ENCODE data around the gene CELSR1.

Gene CELSR1

DNA sequence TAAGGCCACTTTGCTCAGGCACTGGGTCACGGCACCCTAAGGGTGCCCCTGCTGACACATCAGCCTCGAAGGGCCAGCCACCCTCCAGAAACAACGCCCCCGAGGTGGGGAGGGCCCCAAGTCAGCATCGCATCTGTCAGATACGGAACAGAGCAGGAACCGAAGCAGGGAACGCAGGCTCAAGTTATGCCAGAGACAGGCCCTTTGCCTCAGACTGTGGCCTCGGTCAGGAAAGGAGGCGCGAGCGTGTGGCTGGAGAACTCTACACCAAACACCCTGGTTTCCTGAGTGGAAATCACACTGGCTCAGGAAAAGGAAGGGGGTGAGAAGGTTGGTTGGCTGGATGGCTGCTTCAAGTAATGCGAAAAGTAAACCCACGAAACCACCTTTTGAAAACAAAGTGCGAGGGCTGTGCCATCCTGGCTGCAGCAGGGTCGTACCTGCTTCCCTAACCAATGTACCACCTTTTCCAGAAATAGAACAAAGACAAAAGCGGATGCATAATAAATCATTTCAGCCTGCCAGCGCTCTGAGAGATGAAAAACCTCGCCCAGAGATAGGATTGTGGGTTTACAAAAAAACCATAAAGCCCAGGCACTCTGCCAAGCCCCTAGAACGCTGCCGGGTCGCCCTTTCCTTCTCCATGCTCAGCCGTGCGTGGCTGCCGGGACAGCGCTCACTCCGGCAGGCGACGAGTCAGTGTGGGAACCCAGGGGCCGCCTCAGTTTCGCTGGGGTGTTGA is 163.3 kb downstream of the CELSR1 start:
- DNase-seq: peak; percentile 29

- peak; percentile 56 for DNase-seq
These were observed 164.3 kb downstream of the CELSR1 start for GRCh38 chr22:46373159-46373558.

DNA sequence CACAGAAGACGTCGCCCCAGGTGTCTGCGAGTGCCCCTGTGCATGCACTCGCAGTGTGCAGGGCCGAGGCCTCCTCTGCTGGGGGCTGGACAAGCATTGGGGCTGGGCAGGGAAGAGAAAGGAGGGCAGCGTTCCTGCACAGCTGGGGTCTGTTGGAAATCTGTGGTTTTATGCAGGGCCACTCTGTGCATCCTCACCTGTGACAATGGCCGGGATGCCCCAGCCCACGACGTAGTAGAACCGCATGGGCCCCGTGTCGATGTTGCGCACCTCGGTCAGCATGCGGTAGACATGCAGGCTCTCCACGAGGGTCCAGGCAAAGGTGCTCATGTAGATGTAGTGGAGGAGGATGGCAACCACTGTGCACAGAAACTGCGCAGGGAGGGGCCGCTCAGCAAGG is 164.7 kb downstream of the CELSR1 start:
- no peak for DNase-seq

GRCh38 chr22:46371623-46372226 is 165.7 kb downstream of the CELSR1 start:
- DNase-seq: no peak

DNA sequence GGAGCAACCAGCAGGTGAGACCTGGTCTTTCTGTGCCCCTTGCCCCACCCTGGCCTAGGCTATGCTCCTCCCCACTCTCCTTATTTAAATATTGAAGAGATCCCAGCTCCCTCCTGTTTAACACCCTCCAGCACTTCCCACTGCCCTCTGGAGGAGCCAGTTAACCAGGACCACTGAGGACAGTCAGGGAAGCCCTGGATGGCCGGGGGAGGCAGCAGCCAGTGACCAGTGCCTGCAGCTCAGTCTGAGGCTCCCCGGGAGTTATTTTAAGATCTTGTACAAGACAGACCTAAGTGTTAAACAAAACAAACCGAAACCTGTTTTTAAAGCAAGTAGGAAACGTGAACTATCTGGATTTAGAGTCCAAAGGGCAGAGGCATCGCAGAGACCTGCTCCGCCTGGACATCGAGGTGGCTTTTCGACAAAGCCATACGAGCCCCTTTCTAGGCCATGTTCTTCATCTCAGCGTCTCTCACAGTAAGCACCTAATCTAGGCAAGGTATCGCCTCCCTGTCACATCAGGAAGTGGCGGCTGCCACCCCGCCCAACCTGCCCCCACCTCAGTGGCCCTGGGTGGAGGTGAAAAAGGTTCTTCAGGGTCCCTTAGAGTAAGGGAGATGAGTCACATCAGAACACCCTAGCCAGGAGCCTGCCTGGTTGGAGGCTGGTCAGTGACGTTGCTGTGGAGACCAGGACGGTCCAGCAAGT is 166.7 kb downstream of the CELSR1 start:
- peak; percentile 68 for DNase-seq

DNA sequence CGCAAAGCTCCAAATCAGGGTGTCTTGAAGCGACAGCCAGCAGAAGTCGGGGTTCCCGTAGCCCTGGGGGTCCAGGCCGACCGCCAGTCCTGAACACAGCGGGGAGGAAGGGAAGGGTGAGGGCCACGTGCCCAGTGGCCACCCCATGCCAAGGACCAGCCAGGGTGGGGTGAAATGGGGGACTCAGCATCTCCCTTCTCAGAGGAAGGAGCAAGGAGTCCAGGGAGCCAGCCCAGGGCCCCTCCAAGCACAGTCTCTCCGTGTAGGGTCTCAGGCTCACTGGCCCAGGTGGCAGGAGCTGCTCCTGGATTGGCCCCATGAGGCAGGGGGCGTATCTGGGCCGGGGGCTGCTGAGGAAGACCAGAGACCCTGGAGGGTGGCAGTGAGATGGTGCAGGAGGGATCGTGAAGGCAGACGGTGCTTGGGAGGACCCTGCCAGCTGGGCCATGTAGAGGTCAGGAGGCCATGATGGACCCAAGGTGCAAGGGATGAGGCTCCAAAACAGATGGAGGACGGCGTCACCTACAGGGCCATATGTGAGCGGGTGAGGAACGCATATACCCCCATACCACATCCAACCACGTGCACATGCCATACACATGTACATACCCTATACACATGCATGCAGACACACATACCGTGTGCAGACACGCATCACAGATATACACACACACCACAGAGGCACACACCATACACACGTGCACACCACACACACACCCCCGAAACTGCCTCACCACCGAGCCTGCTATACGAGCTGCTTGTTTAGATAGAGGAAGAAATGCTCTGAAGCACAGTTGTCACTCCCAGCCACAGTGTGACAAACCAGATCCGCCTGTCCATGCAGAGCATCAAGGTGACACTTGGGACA is 167.5 kb downstream of the CELSR1 start:
- DNase-seq: peak; percentile 18

GRCh38 chr22:46368871-46369715 is 168.3 kb downstream of the CELSR1 start:
- DNase-seq: no peak

DNA sequence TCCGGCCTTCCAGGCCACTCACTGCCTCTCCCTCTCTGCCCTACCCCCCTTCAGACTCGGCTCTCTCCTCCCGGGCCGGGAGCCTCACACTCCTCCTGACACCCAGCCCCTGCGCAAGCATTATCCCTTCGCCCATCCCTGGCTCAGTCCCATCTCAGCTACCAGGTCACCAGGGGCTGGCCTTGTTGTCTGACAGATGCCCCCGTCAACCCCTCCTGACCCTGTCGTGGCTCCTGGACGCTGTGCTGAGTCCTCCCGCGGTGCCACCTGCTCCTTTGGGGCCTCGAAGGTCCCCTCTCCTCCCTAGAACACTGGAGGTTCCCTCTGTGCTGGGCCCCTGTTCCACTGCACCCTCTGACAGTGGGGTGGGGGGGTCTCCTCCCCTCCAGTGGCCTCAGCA is 169.0 kb downstream of the CELSR1 start:
- no peak for DNase-seq

- peak; percentile 73 for DNase-seq
These were observed 169.7 kb downstream of the CELSR1 start for GRCh38 chr22:46367707-46368191.

DNA sequence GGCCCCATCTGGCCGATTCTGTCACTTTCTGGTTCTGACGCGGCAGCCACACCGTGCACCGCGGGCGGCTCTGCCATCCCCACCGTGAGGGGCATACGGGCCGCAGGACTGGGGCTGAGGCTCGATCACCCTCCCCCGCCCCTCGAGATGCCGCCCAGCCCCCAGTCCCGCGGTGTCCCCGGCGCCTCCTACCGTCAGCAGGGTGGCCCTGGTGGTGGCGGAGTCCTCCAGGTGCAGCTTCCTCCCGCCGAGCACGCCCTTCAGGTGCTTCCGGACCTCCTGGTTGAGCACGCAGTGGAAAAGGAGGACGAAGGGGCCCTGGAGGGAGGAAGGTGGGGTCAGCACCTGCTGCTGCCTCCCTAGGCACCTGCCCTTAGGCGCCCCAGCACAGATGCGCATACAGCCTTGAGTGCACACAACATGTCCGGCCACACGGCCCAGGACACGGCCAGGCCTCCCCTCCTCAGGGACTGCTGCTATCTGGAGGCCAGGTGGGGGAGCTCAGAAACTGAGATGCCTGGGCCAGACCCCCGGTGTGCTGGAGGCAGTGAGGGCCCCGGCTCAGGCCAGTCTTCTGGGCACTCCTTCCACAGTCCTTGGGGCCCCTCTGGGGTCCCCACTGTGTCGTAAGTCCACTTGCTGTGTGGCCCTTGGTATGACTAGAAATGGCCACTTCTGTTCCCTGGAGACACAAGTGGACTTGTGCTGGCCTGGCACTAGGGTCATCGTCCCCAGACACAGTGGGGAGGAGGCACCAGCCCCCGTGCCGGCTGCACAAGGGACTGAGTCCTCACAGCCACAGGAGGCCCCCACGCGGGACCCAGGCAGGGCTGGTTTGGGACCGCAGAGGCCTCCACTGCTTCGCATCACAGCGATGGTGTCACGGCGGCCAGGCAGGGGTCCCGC is 170.4 kb downstream of the CELSR1 start:
- DNase-seq: no peak

DNA sequence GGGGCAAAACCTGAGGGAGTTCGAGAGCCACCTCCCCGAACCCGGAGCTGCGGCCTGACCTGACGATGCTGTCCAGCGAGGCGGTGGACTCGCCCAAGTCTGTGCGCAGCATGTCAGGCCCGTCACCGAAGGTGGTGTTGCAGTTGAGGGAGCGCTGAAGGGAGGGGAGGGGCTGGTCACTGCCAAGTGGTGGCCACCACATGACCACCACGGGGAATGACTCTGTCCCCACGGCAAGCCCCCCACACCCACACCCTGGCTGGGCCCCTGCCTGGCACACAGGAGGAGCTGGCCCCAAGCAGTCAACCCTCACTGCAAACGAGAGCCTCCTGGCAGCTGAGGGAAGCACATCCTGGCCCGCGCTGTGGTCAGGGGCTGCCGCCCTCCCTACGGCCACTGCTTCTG is 171.1 kb downstream of the CELSR1 start:
- DNase-seq: no peak

- DNase-seq: no peak
These were observed 172.2 kb downstream of the CELSR1 start for GRCh38 chr22:46365166-46365624.

DNA sequence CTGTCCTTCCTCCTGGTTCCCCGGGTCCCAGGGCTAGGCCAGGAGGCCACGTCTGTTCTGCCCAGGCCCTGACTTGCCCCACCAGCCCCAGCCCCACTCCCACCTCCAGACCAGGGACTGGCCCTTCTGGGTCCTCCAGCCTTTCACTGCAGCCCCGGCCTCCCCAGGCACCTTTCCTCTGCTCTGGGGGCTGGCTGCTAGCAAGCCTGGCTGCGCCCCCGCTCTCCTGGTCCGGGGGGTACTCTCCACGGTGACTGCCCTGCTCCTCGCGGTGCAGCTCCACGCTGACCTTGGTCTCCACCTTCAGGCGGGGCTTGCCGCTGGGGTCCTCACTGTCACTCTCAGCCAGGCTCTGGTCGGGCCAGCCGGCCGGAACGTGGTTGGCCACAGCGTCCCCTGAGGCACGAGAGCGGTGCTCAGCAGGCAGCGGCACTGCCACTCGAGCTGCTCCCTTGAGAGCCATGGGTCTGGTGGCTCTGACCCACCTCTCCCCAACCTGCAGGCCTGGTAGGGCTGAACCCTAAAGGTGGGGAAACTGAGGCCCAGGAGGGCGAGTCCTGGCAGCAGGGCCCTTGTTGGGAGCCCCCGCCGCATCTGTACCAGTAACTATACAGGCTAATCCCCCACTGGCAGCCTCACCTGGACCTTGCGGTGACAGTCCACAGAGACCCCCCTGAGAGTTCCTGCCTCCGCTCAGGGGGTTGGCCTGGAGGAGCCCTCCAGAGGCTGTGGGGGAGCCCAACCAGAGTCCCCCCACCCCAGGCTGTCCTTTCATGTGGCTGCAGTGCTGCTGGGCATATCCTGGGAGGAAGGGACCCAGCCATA is 172.9 kb downstream of the CELSR1 start:
- no peak for DNase-seq

DNA sequence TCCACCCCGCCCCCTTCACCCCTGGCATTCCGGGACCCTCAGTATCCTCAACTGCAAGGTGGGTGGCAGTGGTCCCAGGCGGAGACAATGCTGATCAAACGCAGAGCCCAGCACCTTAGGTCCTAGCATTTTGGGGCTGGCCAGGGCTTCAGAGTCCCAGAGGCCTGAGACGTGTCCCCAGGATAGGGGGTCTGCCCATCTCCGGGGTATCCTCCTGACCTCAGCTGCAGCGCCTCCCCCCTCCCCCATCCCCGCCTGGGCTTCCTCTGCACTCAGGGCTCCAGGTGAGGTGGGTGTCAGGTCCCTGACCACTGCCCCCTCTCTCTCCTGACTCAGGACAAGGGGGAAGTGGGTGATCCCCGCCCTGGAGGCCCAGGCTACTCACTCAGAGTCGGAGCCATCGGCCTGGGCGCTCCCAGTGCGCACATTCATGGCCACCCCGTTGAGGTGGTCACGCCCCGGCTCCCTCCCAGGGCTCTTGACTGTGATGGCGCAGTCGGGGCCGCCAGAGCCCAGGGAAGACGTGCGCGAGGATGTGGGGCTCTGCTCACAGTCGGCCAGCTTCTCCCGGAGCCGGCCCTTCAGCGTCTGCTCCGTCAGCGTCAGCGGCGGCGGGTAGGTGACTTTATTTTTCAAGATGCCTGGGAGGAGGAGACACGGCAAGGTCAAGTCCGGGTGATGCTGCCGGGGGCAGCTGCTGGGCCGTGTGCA is 173.7 kb downstream of the CELSR1 start:
- no peak for DNase-seq

DNA sequence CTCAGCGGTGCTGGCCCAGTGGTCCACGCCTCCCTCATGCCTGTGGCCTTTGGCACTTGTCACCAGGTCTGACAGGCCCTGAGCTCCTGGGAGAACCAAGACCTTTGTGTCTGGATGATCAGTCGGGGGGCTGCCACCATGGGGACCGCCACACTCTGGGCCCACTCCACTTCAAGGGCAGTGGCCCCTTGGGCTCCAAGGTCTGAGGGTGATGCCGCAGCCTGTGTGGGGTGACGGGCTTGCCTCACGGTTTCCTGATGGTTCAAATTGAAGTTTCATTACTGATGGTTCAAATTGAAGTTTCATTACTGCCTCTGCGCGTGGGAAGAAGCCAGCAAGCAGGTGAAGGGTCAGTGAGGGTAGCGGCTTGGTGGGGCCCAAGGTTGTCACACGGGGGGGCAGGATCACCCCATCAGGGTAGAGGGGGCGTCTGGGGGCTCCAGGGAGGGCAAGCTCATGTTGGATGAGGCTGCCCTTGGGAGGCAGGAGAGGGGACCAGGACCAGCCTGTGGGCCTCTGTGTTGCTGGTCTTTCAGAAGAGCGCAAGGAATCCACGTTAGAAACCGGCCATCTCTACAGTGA is 174.4 kb downstream of the CELSR1 start:
- DNase-seq: no peak

GRCh38 chr22:46362203-46362933 is 175.1 kb downstream of the CELSR1 start:
- no peak for DNase-seq

DNA sequence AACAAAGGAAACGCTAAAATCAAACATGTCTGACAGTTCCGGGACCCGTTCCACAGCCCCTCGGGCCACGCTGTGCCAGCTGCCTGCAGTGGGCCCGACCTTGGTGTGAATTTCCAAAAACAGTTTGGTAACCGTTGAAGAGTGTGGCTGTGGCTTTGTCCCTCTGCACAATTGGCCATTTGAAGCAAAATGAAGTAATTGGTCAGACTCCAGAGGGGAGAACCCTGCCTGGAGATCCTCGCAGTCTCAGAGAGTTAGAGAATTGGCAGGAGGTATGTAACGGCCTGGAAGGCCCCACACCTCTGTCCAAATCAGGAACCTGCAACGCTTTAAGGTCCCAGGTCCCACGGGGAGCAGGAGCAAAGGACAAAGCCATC is 175.6 kb downstream of the CELSR1 start:
- DNase-seq: no peak

- DNase-seq: no peak
These were observed 176.5 kb downstream of the CELSR1 start for GRCh38 chr22:46360891-46361290.

Measured in CD4-positive, alpha-beta T cell treated with Interleukin-12 subunit alpha and Interleukin-12 subunit beta, for 1 hour (primary cell).